NCI-H345 treated with DMSO at 0.1 percent for 48 hours (cell line): Measurements from ENCODE around the gene DLK1.
A peak's percentile ranks its signal among the peaks of the same experiment; 100 is the strongest.

Experiments
- DNase-seq: peaks from one replicate; lab custom pipeline; 2025; ENCODE audit not compliant: unreplicated experiment; lab: John Stamatoyannopoulos, UW

DLK1 gene

DNA sequence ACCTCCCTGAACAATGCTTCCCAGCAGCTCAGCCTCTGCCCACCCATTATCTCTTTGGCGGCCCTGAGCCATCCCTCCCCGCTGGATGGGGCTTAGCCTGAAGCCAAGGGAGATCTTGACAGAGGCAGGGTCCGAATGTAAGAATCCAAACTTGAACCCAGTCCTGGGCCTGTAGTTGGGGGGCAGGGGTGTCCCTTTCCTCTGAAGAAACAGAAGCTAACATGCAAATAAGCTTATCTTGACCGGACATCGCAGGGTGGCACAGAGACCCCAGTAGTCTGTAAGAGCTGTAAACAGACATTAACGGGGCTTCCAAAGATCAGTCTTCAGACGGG lies 6.0 kb downstream of the DLK1 start:
- DNase-seq, result no peak

- no peak for DNase-seq
Measured at GRCh38 chr14:100733152-100733850, 6.6 kb downstream of the DLK1 start.

DNA sequence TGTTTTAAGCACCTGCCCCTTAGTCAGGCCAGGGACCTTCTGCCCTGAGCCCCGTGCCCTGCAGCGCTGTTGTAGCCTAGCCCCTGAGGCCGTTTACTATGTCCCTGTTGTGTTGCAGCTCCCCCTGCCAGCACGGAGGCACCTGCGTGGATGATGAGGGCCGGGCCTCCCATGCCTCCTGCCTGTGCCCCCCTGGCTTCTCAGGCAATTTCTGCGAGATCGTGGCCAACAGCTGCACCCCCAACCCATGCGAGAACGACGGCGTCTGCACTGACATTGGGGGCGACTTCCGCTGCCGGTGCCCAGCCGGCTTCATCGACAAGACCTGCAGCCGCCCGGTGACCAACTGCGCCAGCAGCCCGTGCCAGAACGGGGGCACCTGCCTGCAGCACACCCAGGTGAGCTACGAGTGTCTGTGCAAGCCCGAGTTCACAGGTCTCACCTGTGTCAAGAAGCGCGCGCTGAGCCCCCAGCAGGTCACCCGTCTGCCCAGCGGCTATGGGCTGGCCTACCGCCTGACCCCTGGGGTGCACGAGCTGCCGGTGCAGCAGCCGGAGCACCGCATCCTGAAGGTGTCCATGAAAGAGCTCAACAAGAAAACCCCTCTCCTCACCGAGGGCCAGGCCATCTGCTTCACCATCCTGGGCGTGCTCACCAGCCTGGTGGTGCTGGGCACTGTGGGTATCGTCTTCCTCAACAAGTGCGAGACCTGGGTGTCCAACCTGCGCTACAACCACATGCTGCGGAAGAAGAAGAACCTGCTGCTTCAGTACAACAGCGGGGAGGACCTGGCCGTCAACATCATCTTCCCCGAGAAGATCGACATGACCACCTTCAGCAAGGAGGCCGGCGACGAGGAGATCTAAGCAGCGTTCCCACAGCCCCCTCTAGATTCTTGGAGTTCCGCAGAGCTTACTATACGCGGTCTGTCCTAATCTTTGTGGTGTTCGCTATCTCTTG lies 7.6 kb downstream of the DLK1 start:
- no peak for DNase-seq

- DNase-seq, result no peak
Measured at GRCh38 chr14:100735271-100735670, 8.6 kb downstream of the DLK1 start.

DNA sequence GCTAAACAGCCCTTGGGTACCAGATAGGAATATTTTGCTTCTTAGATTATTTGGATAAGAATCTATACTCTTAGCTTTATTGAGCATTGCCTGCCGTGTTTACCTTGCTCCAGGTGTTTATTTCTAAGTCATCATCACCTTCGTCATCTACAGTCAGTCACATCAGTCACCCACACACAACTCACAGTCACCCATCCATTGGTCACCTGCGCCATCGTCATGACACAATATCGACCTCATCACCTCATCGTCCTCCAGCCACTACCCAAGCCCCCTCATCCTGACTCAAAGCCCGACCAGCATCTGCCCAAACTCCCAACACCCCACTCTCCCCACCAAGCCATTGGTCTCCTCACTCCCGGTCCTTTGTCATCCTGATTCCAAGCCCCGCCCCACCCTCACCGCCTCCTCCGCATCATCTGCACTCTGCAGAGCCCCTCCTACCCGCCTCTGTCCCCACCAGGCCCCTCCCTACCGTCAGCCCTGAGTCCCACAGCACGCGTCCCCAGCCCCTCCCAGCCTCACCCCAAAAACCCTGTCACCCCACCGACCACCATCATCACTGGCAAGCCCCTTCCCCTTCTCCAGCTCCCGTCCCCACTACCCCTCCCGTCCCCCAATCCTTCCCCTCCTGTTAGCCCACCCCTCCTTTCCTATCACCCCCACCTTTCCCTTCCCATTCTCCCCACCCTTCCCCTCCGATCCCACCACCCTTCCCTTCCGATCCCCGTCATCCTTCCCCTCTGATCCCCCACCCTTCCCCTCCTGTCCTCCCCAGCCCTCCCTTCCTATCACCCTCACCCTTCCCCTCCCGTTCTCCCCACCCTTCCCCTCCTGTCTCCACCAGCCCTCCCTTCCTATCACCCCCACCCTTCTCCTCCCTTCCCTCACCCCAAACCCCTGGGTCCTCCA lies 9.8 kb downstream of the DLK1 start:
- no peak for DNase-seq

- no peak for DNase-seq
Measured at GRCh38 chr14:100737526-100737925, 10.8 kb downstream of the DLK1 start.

GRCh38 chr14:100738269-100738691 lies 11.6 kb downstream of the DLK1 start:
- no peak for DNase-seq

DNA sequence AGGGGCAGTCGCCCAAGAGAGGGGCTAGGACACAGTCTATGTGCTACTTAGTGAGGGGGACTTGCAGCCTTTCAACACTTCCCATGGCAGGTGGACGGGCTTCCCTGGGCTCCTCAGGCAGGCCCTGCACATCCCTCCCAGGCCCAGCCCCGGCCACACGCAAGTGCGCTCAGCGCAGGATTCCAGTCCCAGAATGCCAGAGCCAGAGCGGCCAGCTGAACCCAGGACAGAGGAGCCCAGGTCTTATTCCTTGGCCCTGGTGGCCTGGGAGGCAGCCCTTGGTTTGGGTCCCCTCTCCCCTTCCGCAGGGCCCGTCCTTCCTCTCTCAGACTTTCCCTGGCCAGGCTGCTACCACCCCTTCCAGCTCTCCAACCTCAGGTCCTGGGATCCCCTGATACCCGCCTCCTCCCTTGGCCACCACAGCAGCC lies 12.0 kb downstream of the DLK1 start:
- no peak for DNase-seq

- no peak for DNase-seq
Measured at GRCh38 chr14:100739306-100739705, 12.6 kb downstream of the DLK1 start.

GRCh38 chr14:100740196-100740825 lies 13.6 kb downstream of the DLK1 start:
- DNase-seq, result no peak

- no peak for DNase-seq
Measured at GRCh38 chr14:100740929-100741328, 14.2 kb downstream of the DLK1 start.

DNA sequence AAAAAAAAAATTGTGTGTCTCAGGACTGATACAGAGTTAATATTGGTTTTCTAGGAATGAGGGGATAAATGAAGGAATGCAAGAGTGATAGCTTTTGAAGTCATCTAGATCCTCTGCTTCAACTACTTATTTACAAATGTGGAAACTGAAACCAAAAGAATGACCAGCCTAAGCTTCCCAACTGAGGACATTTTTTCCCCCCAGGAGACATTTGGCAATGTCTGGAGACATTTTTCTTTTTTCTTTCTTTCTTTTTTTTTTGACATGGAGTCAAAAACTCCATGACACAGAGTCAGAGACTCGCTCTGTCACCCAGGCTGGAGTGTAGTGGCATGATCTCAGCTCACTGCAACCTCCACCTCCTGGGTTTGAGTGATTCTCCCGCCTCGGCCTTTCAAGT lies 15.3 kb downstream of the DLK1 start:
- no peak for DNase-seq

DNA sequence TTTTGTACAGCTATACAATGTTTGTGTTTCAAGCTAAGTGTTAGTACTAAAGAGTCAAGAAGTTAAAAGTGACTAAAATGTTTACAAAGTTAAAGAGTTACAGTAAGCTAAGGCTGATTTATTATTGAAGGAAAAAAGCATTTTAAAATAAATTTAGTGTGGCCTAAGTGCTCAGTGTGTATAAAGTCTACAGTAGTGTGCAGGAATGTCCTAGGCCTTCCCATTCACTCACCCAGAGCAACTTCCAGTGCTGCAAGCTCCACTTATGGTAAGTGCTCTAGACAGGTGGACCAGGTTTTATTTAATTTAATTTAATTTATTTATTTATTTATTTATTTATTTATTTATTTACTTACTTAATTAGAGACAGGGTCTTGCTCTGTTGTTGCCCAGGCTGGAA lies 19.6 kb downstream of the DLK1 start:
- no peak for DNase-seq

- DNase-seq, result peak; percentile 87
Measured at GRCh38 chr14:100747021-100747586, 20.4 kb downstream of the DLK1 start.

GRCh38 chr14:100747736-100748135 lies 21.0 kb downstream of the DLK1 start:
- DNase-seq, result no peak

- DNase-seq, result no peak
Measured at GRCh38 chr14:100748403-100748802, 21.7 kb downstream of the DLK1 start.

GRCh38 chr14:100748944-100749343 lies 22.3 kb downstream of the DLK1 start:
- DNase-seq, result no peak

DNA sequence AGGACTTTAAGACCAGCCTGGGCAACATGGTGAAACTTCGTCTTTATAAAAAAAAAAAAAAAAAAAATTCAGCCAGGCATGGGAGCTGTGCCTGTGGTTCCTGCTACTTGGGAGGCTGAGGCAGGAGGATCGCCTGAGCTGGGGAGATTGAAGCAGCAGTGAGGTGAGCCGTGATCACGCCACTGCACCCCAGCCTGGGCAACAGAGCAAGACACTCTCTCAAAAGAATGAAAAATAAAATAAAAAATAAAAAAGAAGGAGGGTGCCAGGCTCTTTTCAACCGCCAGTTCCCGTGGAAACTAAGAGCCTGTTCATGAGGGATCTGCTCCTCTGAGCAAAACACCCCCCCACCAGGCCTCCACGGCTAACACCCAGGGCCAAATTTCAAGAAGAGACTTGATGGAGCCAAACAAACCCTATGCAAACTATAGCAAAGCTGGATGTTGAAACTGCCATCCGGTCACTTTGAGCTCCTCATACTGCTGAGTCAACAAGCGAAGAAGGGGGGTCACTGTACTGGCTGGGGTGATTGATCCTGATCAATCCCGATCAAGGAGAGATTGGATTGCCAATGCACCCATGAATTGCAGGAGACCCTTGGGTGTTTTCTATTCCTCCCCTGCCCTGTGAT lies 23.4 kb downstream of the DLK1 start:
- DNase-seq, result no peak

- DNase-seq, result no peak
Measured at GRCh38 chr14:100750762-100751699, 24.3 kb downstream of the DLK1 start.
